ENCODE data around the gene TFF2. TPM values are rescaled to one million over a fixed set of nuclear protein-coding genes. Genes with fewer than 3 reads are reported as not detected.
A peak's percentile ranks its signal among the peaks of the same experiment; 100 is the strongest.

TFF2 gene
- total RNA-seq, 3 donors from 2014 or later (not counting 1 experiment from before 2014, with no cell fraction given) = not detected

GRCh38 chr21:42362198-42362597, 11.4 kb upstream of the TFF2 start:
- Histone ChIP-seq H3K27me3 (ENCODE audit: control insufficient read depth, insufficient read depth, low read length) (peaks cover 7% of the 10 kb centered on the region), H3K4me1 (ENCODE audit: control insufficient read depth, insufficient read depth, low read length) (peaks cover 9% of the 10 kb centered on the region), H3K36me3 (ENCODE audit: control insufficient read depth, insufficient read depth, low read length) (no peaks in the 10 kb centered on the region), H3K27ac (ENCODE audit: low read length) (no peak overlapping the region), H3K9me3 (ENCODE audit: control insufficient read depth, insufficient read depth, low read length) (peaks cover 6% of the 10 kb centered on the region), H3K4me3 (ENCODE audit: low read length) (no peak overlapping the region)
- DNase-seq = no peak
- Mint-ChIP-seq H3K4me1 (no peaks in the 10 kb centered on the region), H3K4me3 (no peak overlapping the region), H3K27me3 (ENCODE audit: low read depth in 2 of 2) (peaks cover 31 to 38% of the 10 kb centered on the region in 2 donors), H3K36me3 (no peaks in the 10 kb centered on the region), H3K27ac (no peak overlapping the region), H3K9me3 (no peaks in the 10 kb centered on the region)
- intact Hi-C loops (cut with micrococcal nuclease) = no loop called here
- TF ChIP-seq CTCF (IDR thresholded peaks at IDR 0.05) = no peak
- ATAC-seq = no peak
- WGBS (ENCODE audit: insufficient coverage) = 92% methylated on average over 9 of the region's 12 CpGs

GRCh38 chr21:42361286-42361685, 10.5 kb upstream of the TFF2 start:
- Histone ChIP-seq H3K4me1 (ENCODE audit: control insufficient read depth, insufficient read depth, low read length) (peaks cover 9% of the 10 kb centered on the region), H3K4me3 (ENCODE audit: low read length) (no peak overlapping the region), H3K9me3 (ENCODE audit: control insufficient read depth, insufficient read depth, low read length) (peaks cover 6% of the 10 kb centered on the region), H3K27ac (ENCODE audit: low read length) (no peak overlapping the region), H3K27me3 (ENCODE audit: control insufficient read depth, insufficient read depth, low read length) (peaks cover 10% of the 10 kb centered on the region), H3K36me3 (ENCODE audit: control insufficient read depth, insufficient read depth, low read length) (no peaks in the 10 kb centered on the region)
- Mint-ChIP-seq H3K4me1 (no peaks in the 10 kb centered on the region), H3K9me3 (no peaks in the 10 kb centered on the region), H3K36me3 (no peaks in the 10 kb centered on the region), H3K27me3 (ENCODE audit: low read depth in 2 of 2) (peaks cover 31 to 47% of the 10 kb centered on the region in 2 donors), H3K27ac (no peak overlapping the region), H3K4me3 (no peak overlapping the region)
- TF ChIP-seq CTCF (IDR thresholded peaks at IDR 0.05) = no peak
- DNase-seq (no peak), ATAC-seq (no peak)
- 71% methylated on average over 7 of the region's 7 CpGs for WGBS (ENCODE audit: insufficient coverage)
- intact Hi-C loops (cut with micrococcal nuclease) = no loop called here

- Histone ChIP-seq H3K4me1 (ENCODE audit: control insufficient read depth, insufficient read depth, low read length) (peaks cover 9% of the 10 kb centered on the region), H3K36me3 (ENCODE audit: control insufficient read depth, insufficient read depth, low read length) (no peaks in the 10 kb centered on the region), H3K27me3 (ENCODE audit: control insufficient read depth, insufficient read depth, low read length) (peaks cover 7% of the 10 kb centered on the region), H3K4me3 (ENCODE audit: low read length) (no peak overlapping the region), H3K27ac (ENCODE audit: low read length) (no peak overlapping the region), H3K9me3 (ENCODE audit: control insufficient read depth, insufficient read depth, low read length) (peaks cover 6% of the 10 kb centered on the region)
- no peaks in the 10 kb centered on the region for H3K4me1 Mint-ChIP-seq
- WGBS (ENCODE audit: insufficient coverage) = 66% methylated on average over 2 of the region's 2 CpGs
- TF ChIP-seq CTCF (IDR thresholded peaks at IDR 0.05) = no peak
- intact Hi-C loops (cut with micrococcal nuclease) = no loop called here
- ATAC-seq = peak in 1 of 3 donors; percentile 25
- DNase-seq = peak in 1 of 2 donors; percentile 37
- no peaks in the 10 kb centered on the region for H3K9me3 Mint-ChIP-seq
- peaks cover 36 to 55% of the 10 kb centered on the region in 2 donors for H3K27me3 Mint-ChIP-seq (ENCODE audit: low read depth in 2 of 2)
- H3K4me3 Mint-ChIP-seq = no peak overlapping the region
- H3K36me3 Mint-ChIP-seq = no peaks in the 10 kb centered on the region
- no peak overlapping the region for H3K27ac Mint-ChIP-seq
Observed at GRCh38 chr21:42360317-42360716, 9.5 kb upstream of the TFF2 start.

GRCh38 chr21:42358937-42359336, 8.1 kb upstream of the TFF2 start:
- H3K27me3 ChIP-seq (ENCODE audit: control insufficient read depth, insufficient read depth, low read length) = peaks cover 7% of the 10 kb centered on the region
- ATAC-seq (no peak), DNase-seq (no peak)
- no peaks in the 10 kb centered on the region for H3K4me1 Mint-ChIP-seq
- peaks cover 11% of the 10 kb centered on the region for H3K36me3 Mint-ChIP-seq
- H3K9me3 ChIP-seq (ENCODE audit: control insufficient read depth, insufficient read depth, low read length) = peaks cover 8% of the 10 kb centered on the region
- H3K36me3 ChIP-seq (ENCODE audit: control insufficient read depth, insufficient read depth, low read length) = no peaks in the 10 kb centered on the region
- TF ChIP-seq CTCF (IDR thresholded peaks at IDR 0.05) = no peak
- no peak overlapping the region for H3K27ac ChIP-seq (ENCODE audit: low read length)
- no peak overlapping the region for H3K4me3 Mint-ChIP-seq
- intact Hi-C loops (cut with micrococcal nuclease) = no loop called here
- peaks cover 9% of the 10 kb centered on the region for H3K4me1 ChIP-seq (ENCODE audit: control insufficient read depth, insufficient read depth, low read length)
- WGBS (ENCODE audit: insufficient coverage) = 88% methylated on average over 12 of the region's 13 CpGs
- no peak overlapping the region for H3K4me3 ChIP-seq (ENCODE audit: low read length)
- H3K9me3 Mint-ChIP-seq = peaks cover 0 to 3% of the 10 kb centered on the region in 2 donors
- no peak overlapping the region for H3K27ac Mint-ChIP-seq
- H3K27me3 Mint-ChIP-seq (ENCODE audit: low read depth in 2 of 2) = peaks cover 32 to 58% of the 10 kb centered on the region in 2 donors

All from natural killer cell (primary cell).